ENCODE data around the gene HAPLN2.

Gene HAPLN2

GRCh38 chr1:156670791-156671190 lies 51.6 kb downstream of the HAPLN2 start:
- Histone ChIP-seq H3K27ac (ENCODE audit: low read length, poor library complexity, severe bottlenecking) (no peak overlapping the region), H2AFZ (ENCODE audit: low read depth, low read length) (no peak overlapping the region), H2BK120ac (ENCODE audit: low read depth, low read length) (no peak overlapping the region), H3K4me2 (ENCODE audit: low read length, poor library complexity, severe bottlenecking) (no peak overlapping the region), H2AK5ac (ENCODE audit: low read length, severe bottlenecking) (no peak overlapping the region), H2BK15ac (ENCODE audit: low read depth, poor library complexity, severe bottlenecking) (no peak overlapping the region), H3K9ac (ENCODE audit: low read length) (no peak overlapping the region), H4K8ac (ENCODE audit: low read length) (no peak overlapping the region), H3K14ac (ENCODE audit: low read length in 2 of 2) (peak overlapping the region in 1 of 2 experiments; percentile 44), H3K18ac (ENCODE audit: low read depth in 1 of 2, low read length in 2 of 2) (no peak overlapping the region), H2BK5ac (ENCODE audit: low read depth, low read length, poor library complexity, severe bottlenecking) (no peak overlapping the region), H2BK12ac (ENCODE audit: low read length in 2 of 2) (peak overlapping the region in 1 of 2 experiments; percentile 21), H3K4me3 (ENCODE audit: insufficient read depth in 1 of 2, low read depth in 1 of 2, low read length in 2 of 2) (no peak overlapping the region), H3K4me1 (ENCODE audit: control insufficient read depth, insufficient read depth, low read depth, low read length) (peaks cover 41% of the 10 kb centered on the region), H3K27me3 (ENCODE audit: control insufficient read depth in 1 of 2, insufficient read depth in 1 of 2, low read length in 2 of 2) (no peaks in the 10 kb centered on the region), H3K9me3 (ENCODE audit: control insufficient read depth, low read length) (no peaks in the 10 kb centered on the region), H3K4ac (ENCODE audit: low read depth in 1 of 2, low read length in 2 of 2) (no peak overlapping the region), H3K23ac (ENCODE audit: low read length in 2 of 2) (no peak overlapping the region), H3K36me3 (ENCODE audit: control insufficient read depth in 1 of 2, insufficient read depth in 2 of 2, low read depth in 1 of 2, low read length in 2 of 2) (peaks cover 32 to 50% of the 10 kb centered on the region in 2 experiments), H4K91ac (ENCODE audit: low read length) (no peak overlapping the region), H3K79me1 (replicated peaks; ENCODE audit: low read length, poor library complexity, severe bottlenecking) (peaks cover 13% of the 10 kb centered on the region)
- WGBS = 66% methylated on average over 4 of the region's 4 CpGs
- no peak for DNase-seq

GRCh38 chr1:156671804-156672203 lies 52.6 kb downstream of the HAPLN2 start:
- Histone ChIP-seq H3K18ac (ENCODE audit: low read depth in 1 of 2, low read length in 2 of 2) (no peak overlapping the region), H3K14ac (ENCODE audit: low read length in 2 of 2) (no peak overlapping the region), H2AFZ (ENCODE audit: low read depth, low read length) (no peak overlapping the region), H3K4ac (ENCODE audit: low read depth in 1 of 2, low read length in 2 of 2) (no peak overlapping the region), H3K4me3 (ENCODE audit: insufficient read depth in 1 of 2, low read depth in 1 of 2, low read length in 2 of 2) (no peak overlapping the region), H2BK12ac (ENCODE audit: low read length in 2 of 2) (no peak overlapping the region), H3K4me2 (ENCODE audit: low read length, poor library complexity, severe bottlenecking) (no peak overlapping the region), H3K36me3 (ENCODE audit: control insufficient read depth in 1 of 2, insufficient read depth in 2 of 2, low read depth in 1 of 2, low read length in 2 of 2) (peaks cover 32 to 50% of the 10 kb centered on the region in 2 experiments), H3K4me1 (ENCODE audit: control insufficient read depth, insufficient read depth, low read depth, low read length) (peaks cover 49% of the 10 kb centered on the region), H2BK15ac (ENCODE audit: low read depth, poor library complexity, severe bottlenecking) (no peak overlapping the region), H3K27ac (ENCODE audit: low read length, poor library complexity, severe bottlenecking) (no peak overlapping the region), H2BK120ac (ENCODE audit: low read depth, low read length) (no peak overlapping the region), H4K8ac (ENCODE audit: low read length) (no peak overlapping the region), H4K91ac (ENCODE audit: low read length) (no peak overlapping the region), H3K9ac (ENCODE audit: low read length) (no peak overlapping the region), H2BK5ac (ENCODE audit: low read depth, low read length, poor library complexity, severe bottlenecking) (no peak overlapping the region), H3K9me3 (ENCODE audit: control insufficient read depth, low read length) (no peaks in the 10 kb centered on the region), H3K27me3 (ENCODE audit: control insufficient read depth in 1 of 2, insufficient read depth in 1 of 2, low read length in 2 of 2) (no peaks in the 10 kb centered on the region), H2AK5ac (ENCODE audit: low read length, severe bottlenecking) (no peak overlapping the region), H3K23ac (ENCODE audit: low read length in 2 of 2) (no peak overlapping the region), H3K79me1 (replicated peaks; ENCODE audit: low read length, poor library complexity, severe bottlenecking) (peaks cover 13% of the 10 kb centered on the region)
- no peak for DNase-seq
- WGBS = 93% methylated on average over 2 of the region's 2 CpGs

- Histone ChIP-seq H2BK5ac (ENCODE audit: low read depth, low read length, poor library complexity, severe bottlenecking) (no peak overlapping the region), H3K27ac (ENCODE audit: low read length, poor library complexity, severe bottlenecking) (no peak overlapping the region), H3K4me1 (ENCODE audit: control insufficient read depth, insufficient read depth, low read depth, low read length) (peaks cover 51% of the 10 kb centered on the region), H3K14ac (ENCODE audit: low read length in 2 of 2) (peak overlapping the region in 1 of 2 experiments; percentile 86), H3K9ac (ENCODE audit: low read length) (no peak overlapping the region), H2BK15ac (ENCODE audit: low read depth, poor library complexity, severe bottlenecking) (peak overlapping the region; percentile 82), H3K4me3 (ENCODE audit: insufficient read depth in 1 of 2, low read depth in 1 of 2, low read length in 2 of 2) (no peak overlapping the region), H3K4me2 (ENCODE audit: low read length, poor library complexity, severe bottlenecking) (no peak overlapping the region), H3K9me3 (ENCODE audit: control insufficient read depth, low read length) (no peaks in the 10 kb centered on the region), H3K27me3 (ENCODE audit: control insufficient read depth in 1 of 2, insufficient read depth in 1 of 2, low read length in 2 of 2) (peaks cover 0 to 1% of the 10 kb centered on the region in 2 experiments), H3K79me1 (replicated peaks; ENCODE audit: low read length, poor library complexity, severe bottlenecking) (peaks cover 13% of the 10 kb centered on the region), H2AK5ac (ENCODE audit: low read length, severe bottlenecking) (no peak overlapping the region), H2BK12ac (ENCODE audit: low read length in 2 of 2) (peak overlapping the region in 1 of 2 experiments; percentile 23), H2AFZ (ENCODE audit: low read depth, low read length) (no peak overlapping the region), H3K18ac (ENCODE audit: low read depth in 1 of 2, low read length in 2 of 2) (peak overlapping the region in 1 of 2 experiments; percentile 51), H3K23ac (ENCODE audit: low read length in 2 of 2) (no peak overlapping the region), H3K4ac (ENCODE audit: low read depth in 1 of 2, low read length in 2 of 2) (peak overlapping the region in 1 of 2 experiments; percentile 29), H4K8ac (ENCODE audit: low read length) (no peak overlapping the region), H2BK120ac (ENCODE audit: low read depth, low read length) (no peak overlapping the region), H4K91ac (ENCODE audit: low read length) (no peak overlapping the region), H3K36me3 (ENCODE audit: control insufficient read depth in 1 of 2, insufficient read depth in 2 of 2, low read depth in 1 of 2, low read length in 2 of 2) (peaks cover 32 to 49% of the 10 kb centered on the region in 2 experiments)
- 47% methylated on average over 8 of the region's 8 CpGs for WGBS
- DNase-seq = peak; percentile 63
These were observed 54.3 kb downstream of the HAPLN2 start for GRCh38 chr1:156673387-156674121.
